Kidney (tissue), 14 donors: ENCODE measurements around the gene HASPIN. TPM values are rescaled to one million over a fixed set of nuclear protein-coding genes. Genes with fewer than 3 reads are reported as not detected.
"Not testable (repeated sequence)": the region's sequence is repeated elsewhere in the genome, so short reads cannot be mapped to it uniquely, and the experiment has no call there.

Experiments
- DNase-seq, 5 donors: peaks; one replicate each; pipeline ENCODE4 v3.0.0-alpha.2; 2013 to 2020
- FAIRE-seq: peaks from 2 replicates; lab custom pipeline; 2012; peaks lifted over from hg19 to GRCh38; lab: Jason Lieb, UNC
- H3K27ac ChIP-seq, 2 donors: one replicate each; pipeline ENCODE4 v1.7.0; 2013; ENCODE audit warnings: low read depth in 2 of 2, low read length in 2 of 2, inconsistent platforms in 1 of 2
- H3K27me3 ChIP-seq: one replicate; pipeline ENCODE4 v1.7.1; 2013; ENCODE audit warnings: low read length, inconsistent platforms; ENCODE audit not compliant: control insufficient read depth, insufficient read depth
- H3K36me3 ChIP-seq, 3 donors: one replicate each; pipeline versions ENCODE4 v1.7.0 to v1.7.1; 2013; ENCODE audit warnings: low read length in 3 of 3, control low read depth in 1 of 3, inconsistent platforms in 1 of 3; ENCODE audit not compliant: insufficient read depth in 3 of 3, control insufficient read depth in 2 of 3
- H3K4me1 ChIP-seq, 3 donors: one replicate each; pipeline versions ENCODE4 v1.7.0 to v1.7.1; 2013; ENCODE audit warnings: low read length in 3 of 3, inconsistent platforms in 1 of 3, low read depth in 1 of 3; ENCODE audit not compliant: control insufficient read depth in 2 of 3, insufficient read depth in 2 of 3
- H3K4me3 ChIP-seq, 3 donors: one replicate each; pipeline versions ENCODE4 v1.7.0 to v1.8.1; 2013; ENCODE audit warnings: low read length in 3 of 3, control low read depth in 1 of 3, inconsistent platforms in 1 of 3
- H3K9ac ChIP-seq, 3 donors: one replicate each; pipeline versions ENCODE4 v1.7.0 to v1.7.1; 2013; ENCODE audit warnings: low read length in 3 of 3, control low read depth in 1 of 3, inconsistent platforms in 1 of 3
- H3K9me3 ChIP-seq, 3 donors: one replicate each; pipeline versions ENCODE4 v1.7.0 to v1.7.1; 2013; ENCODE audit warnings: low read length in 3 of 3, control low read depth in 1 of 3, inconsistent platforms in 1 of 3; ENCODE audit not compliant: control insufficient read depth in 2 of 3, insufficient read depth in 1 of 3
- intact Hi-C: fragments of 100-400 bp; cut with DNase I; formaldehyde crosslinking; loops from one replicate; pipeline ENCODE4 v1.11.1; 2022
- polyA plus RNA-seq: library from polyadenylated mRNA; stranded (reverse); fragments of 350-450 nt; fragmentation: Illumina TruSeq; extraction: RNeasy Lipid Tissue Mini Kit (QIAGEN cat#74804); gene quantifications from one replicate; pipeline ENCODE4 v1.2.3, GENCODE V29; 2014; ENCODE audit warnings: low read depth, low replicate concordance; ENCODE audit not compliant: insufficient read depth
- total RNA-seq: library from RNA; stranded (reverse); fragmentation: NEBNext Ultra II Directional; extraction: Animal tissue kit (Norgen Biotek cat#: 25700); gene quantifications from one replicate; pipeline ENCODE4 v1.2.1, GENCODE V29; 2021
- TF ChIP-seq, protein P1 (sequence below): IDR thresholded peaks from 3 replicates; pipeline ENCODE4 v1.5.1; 2012; ENCODE audit warnings: mild to moderate bottlenecking, moderate library complexity, borderline replicate concordance; ENCODE audit not compliant: insufficient read depth; ENCODE audit errors: extremely low read depth
- donor health status: control.
- donor health status: control.
- donor health status: control.
- donor health status: control.
- donor health status: control.
- donor health status: DM: yes; HTN: yes; CAD: no.
- donor health status: Normal renal cell carcinoma (clear cell type).

HASPIN gene
- total and polyA plus RNA-seq, 2 donors from 2014 or later: 0.38 TPM; not detected in 1

DNA sequence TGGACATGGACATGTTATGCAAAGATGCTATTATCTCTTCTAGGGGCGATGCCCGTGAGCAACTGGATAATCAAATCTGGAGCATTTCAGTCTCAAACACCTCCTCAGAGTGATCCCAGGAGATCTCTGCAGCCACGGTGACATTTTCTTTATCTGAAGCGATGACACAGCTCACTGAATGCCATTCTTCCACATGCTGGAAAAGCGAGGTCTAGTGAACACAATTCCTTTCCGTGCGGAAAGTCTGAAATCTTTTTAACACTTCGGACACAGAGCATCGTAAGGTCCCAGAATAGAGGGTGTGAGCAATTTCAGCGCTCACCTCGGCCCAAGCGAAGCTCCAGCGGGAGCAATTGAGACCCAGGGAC lies 531 bp upstream of the HASPIN start:
- intact Hi-C loops: no loop called here
- FAIRE-seq (no peak), DNase-seq (no peak)
- H3K9ac ChIP-seq: peak overlapping the region; percentile 63 to 96 (median 95)
- peaks cover 0 to 11% (median 7%) of the 10 kb centered on the region in 3 donors for H3K4me1 ChIP-seq
- peaks cover 0 to 10% (median 2%) of the 10 kb centered on the region in 3 donors for H3K36me3 ChIP-seq
- H3K4me3 ChIP-seq: peak overlapping the region; percentile 84 to 95 (median 93)
- TF ChIP-seq, protein P1, sequence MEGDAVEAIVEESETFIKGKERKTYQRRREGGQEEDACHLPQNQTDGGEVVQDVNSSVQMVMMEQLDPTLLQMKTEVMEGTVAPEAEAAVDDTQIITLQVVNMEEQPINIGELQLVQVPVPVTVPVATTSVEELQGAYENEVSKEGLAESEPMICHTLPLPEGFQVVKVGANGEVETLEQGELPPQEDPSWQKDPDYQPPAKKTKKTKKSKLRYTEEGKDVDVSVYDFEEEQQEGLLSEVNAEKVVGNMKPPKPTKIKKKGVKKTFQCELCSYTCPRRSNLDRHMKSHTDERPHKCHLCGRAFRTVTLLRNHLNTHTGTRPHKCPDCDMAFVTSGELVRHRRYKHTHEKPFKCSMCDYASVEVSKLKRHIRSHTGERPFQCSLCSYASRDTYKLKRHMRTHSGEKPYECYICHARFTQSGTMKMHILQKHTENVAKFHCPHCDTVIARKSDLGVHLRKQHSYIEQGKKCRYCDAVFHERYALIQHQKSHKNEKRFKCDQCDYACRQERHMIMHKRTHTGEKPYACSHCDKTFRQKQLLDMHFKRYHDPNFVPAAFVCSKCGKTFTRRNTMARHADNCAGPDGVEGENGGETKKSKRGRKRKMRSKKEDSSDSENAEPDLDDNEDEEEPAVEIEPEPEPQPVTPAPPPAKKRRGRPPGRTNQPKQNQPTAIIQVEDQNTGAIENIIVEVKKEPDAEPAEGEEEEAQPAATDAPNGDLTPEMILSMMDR: no peak
- peak overlapping the region; percentile 77 to 85 for H3K27ac ChIP-seq
- no peaks in the 10 kb centered on the region for H3K9me3 ChIP-seq
- no peaks in the 10 kb centered on the region for H3K27me3 ChIP-seq

DNA sequence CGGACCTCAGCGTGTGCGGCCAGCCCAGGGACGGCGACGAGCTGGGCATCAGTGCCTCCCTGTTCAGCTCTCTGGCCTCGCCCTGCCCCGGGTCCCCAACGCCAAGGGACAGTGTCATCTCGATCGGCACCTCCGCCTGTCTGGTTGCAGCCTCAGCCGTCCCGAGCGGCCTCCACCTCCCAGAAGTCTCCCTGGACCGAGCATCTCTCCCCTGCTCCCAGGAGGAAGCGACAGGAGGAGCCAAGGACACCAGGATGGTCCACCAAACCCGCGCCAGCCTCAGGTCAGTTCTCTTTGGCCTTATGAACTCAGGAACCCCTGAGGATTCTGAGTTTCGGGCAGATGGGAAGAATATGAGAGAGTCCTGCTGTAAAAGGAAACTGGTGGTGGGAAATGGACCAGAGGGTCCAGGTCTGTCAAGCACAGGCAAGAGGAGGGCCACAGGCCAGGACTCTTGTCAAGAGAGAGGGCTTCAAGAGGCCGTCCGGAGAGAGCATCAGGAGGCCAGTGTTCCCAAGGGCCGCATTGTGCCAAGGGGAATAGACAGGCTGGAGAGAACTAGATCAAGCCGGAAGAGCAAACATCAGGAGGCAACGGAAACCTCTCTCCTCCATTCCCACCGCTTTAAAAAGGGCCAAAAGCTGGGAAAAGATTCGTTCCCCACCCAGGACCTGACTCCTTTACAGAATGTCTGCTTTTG lies 825 bp downstream of the HASPIN start:
- peaks cover 0 to 5% (median 2%) of the 10 kb centered on the region in 3 donors for H3K36me3 ChIP-seq
- TF ChIP-seq, protein P1: no peak
- H3K27me3 ChIP-seq: no peaks in the 10 kb centered on the region
- H3K9me3 ChIP-seq: no peaks in the 10 kb centered on the region
- DNase-seq (peak in 2 of 5 donors; percentile 10 to 55), FAIRE-seq (no peak)
- H3K4me1 ChIP-seq: peaks cover 0 to 11% (median 7%) of the 10 kb centered on the region in 3 donors
- no peak overlapping the region for H3K9ac ChIP-seq
- no peak overlapping the region for H3K27ac ChIP-seq
- intact Hi-C loops: loop anchor here (5.0 kb wide), 1 partner anchor 47 kb away; no protein-coding TSS in a partner anchor
- peak overlapping the region; percentile 44 to 93 (median 50) for H3K4me3 ChIP-seq

DNA sequence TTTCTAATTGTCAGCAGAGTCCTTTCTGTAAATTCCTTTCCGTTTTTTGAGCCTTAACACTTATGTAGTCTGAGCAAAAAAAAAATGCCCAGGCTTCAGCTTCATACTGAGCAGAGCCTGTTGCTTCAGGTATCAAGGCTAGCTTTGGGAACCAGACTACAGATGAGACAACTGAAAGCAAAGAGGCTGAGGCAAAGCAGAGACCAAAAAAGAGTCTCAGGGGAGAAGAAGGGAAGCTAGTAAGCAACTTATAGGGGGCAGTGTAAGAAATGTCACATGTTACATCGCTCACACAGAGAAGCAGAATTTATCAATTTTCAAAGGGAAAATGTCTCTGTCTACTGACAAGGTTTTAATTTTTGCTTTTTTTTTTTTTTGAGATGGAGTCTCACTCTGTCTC lies 3.3 kb downstream of the HASPIN start:
- Histone ChIP-seq H3K9ac (no peak overlapping the region), H3K27ac (no peak overlapping the region), H3K27me3 (no peaks in the 10 kb centered on the region), H3K9me3 (no peaks in the 10 kb centered on the region), H3K4me3 (no peak overlapping the region), H3K36me3 (no peaks in the 10 kb centered on the region), H3K4me1 (peaks cover 0 to 11% (median 7%) of the 10 kb centered on the region in 3 donors)
- TF ChIP-seq, protein P1: no peak
- DNase-seq: no peak
- intact Hi-C loops: loop anchor here (5.0 kb wide), 1 partner anchor 50 kb away; no protein-coding TSS in a partner anchor
- FAIRE-seq: no peak

DNA sequence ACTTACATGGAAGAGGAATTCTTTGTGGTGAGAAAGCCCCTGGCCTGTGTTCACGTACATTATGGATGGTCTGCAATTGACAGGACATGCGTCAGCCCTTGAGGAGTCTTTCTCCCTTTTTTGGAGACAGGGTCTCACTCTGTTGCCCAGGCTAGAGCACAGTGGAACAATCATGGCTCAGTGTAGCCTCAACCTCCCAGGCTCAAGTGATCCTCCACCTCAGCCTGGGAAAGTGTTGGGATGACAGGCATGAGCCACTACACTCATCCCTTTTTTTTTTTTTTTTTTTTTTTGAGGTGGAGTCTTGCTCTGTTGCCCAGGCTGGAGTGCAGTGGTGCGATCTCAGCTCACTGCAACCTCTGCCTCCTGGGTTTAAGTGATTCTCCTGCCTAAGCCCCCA lies 4.4 kb downstream of the HASPIN start:
- intact Hi-C loops: loop anchor here (5.0 kb wide), 1 partner anchor 51 kb away; no protein-coding TSS in a partner anchor
- H3K27me3 ChIP-seq, H3K9ac ChIP-seq, H3K36me3 ChIP-seq, H3K4me1 ChIP-seq, H3K4me3 ChIP-seq, H3K9me3 ChIP-seq, DNase-seq, FAIRE-seq, H3K27ac ChIP-seq: not testable (repeated sequence)
